Thyroid gland (tissue), 4 donors: Measurements from ENCODE around the gene FZD2.
"Not testable (repeated sequence)": the region's sequence is repeated elsewhere in the genome, so short reads cannot be mapped to it uniquely, and the experiment has no call there.

ENCODE experiments used
- POLR2A ChIP-seq, 2 donors: fragments of 450-650 bp; IDR thresholded peaks; one replicate each; pipeline ENCODE4 v1.6.1; 2017; ENCODE audit warnings: antibody characterized with exemption in 2 of 2, mild to moderate bottlenecking in 2 of 2, moderate library complexity in 1 of 2
- TF ChIP-seq, protein P1 (sequence below), 6 experiments: fragments of 200-600 bp in 3 of 6; fragments of 450-650 bp in 3 of 6; sonication (generic) in 3 of 6; IDR thresholded peaks; one replicate each; pipeline ENCODE4 v1.5.1; 2016 to 2019; ENCODE audit warnings: antibody characterized with exemption in 6 of 6, mild to moderate bottlenecking in 2 of 6, inconsistent platforms in 1 of 6, moderate library complexity in 1 of 6

DNA sequence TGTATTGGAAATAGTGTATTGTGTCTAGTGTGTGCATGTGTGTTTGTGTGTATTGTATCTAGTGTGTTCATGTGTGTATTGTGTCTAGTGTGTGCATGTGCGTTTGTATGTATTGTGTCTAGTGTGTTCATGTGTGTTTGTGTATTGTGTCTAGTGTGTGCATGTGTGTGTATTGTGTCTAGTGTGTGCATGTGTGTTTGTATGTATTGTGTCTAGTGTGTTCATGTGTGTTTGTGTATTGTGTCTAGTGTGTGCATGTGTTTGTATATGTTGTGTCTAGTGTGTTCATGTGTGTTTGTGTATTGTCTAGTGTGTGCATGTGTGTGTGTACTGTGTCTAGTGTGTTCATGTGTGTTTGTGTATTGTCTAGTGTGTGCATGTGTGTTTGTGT, 32.8 kb downstream of the FZD2 start:
- TF ChIP-seq, protein P1, sequence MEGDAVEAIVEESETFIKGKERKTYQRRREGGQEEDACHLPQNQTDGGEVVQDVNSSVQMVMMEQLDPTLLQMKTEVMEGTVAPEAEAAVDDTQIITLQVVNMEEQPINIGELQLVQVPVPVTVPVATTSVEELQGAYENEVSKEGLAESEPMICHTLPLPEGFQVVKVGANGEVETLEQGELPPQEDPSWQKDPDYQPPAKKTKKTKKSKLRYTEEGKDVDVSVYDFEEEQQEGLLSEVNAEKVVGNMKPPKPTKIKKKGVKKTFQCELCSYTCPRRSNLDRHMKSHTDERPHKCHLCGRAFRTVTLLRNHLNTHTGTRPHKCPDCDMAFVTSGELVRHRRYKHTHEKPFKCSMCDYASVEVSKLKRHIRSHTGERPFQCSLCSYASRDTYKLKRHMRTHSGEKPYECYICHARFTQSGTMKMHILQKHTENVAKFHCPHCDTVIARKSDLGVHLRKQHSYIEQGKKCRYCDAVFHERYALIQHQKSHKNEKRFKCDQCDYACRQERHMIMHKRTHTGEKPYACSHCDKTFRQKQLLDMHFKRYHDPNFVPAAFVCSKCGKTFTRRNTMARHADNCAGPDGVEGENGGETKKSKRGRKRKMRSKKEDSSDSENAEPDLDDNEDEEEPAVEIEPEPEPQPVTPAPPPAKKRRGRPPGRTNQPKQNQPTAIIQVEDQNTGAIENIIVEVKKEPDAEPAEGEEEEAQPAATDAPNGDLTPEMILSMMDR (IDR thresholded peaks at IDR 0.05): not testable (repeated sequence)
- not testable (repeated sequence) for TF ChIP-seq POLR2A (IDR thresholded peaks at IDR 0.05)
